ENCODE results near the gene DLAT.
"Not testable (repeated sequence)": the region's sequence is repeated elsewhere in the genome, so short reads cannot be mapped to it uniquely, and the experiment has no call there.

DLAT gene

DNA sequence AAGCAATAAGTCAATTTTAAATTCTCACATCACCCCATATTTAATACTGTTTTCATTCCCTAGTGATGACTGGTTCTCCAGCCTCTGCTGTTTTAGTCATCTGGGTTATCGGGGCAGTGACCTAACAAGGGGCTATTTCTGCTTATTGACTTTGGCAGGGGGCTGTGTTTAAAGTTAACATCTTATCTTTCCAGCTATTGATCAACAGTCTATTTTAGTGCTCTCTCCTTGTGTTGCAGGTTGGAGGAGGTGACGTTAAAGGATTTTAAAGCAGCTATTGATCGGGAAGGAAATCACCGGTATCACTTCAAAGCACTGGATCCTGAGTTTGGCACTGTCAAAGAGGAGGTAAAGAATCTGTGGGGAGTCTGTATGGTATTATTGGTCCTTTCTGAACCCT, 7.7 kb upstream of the DLAT start:
- Histone ChIP-seq H3K27ac (ENCODE audit: low read depth, low read length) (peak overlapping the region; percentile 94), H3K4me3 (ENCODE audit: low read depth in 1 of 5, low read length in 5 of 5) (peak overlapping the region in 1 of 5 donors; percentile 9), H3K9me3 (ENCODE audit: control insufficient read depth in 5 of 5, low read length in 5 of 5) (no peaks in the 10 kb centered on the region), H3K36me3 (ENCODE audit: control insufficient read depth in 5 of 5, insufficient read depth in 5 of 5, low read length in 5 of 5) (peaks cover 4 to 11% (median 5%) of the 10 kb centered on the region in 5 donors), H3K4me1 (ENCODE audit: control insufficient read depth in 5 of 5, insufficient read depth in 5 of 5, low read length in 5 of 5) (peaks cover 3 to 48% (median 35%) of the 10 kb centered on the region in 5 donors), H3K9ac (ENCODE audit: low read length in 5 of 5) (peak overlapping the region in 4 of 5 donors; percentile 17 to 77 (median 40)), H3K27me3 (ENCODE audit: control insufficient read depth in 5 of 5, insufficient read depth in 4 of 5, low read length in 5 of 5) (no peaks in the 10 kb centered on the region)

DNA sequence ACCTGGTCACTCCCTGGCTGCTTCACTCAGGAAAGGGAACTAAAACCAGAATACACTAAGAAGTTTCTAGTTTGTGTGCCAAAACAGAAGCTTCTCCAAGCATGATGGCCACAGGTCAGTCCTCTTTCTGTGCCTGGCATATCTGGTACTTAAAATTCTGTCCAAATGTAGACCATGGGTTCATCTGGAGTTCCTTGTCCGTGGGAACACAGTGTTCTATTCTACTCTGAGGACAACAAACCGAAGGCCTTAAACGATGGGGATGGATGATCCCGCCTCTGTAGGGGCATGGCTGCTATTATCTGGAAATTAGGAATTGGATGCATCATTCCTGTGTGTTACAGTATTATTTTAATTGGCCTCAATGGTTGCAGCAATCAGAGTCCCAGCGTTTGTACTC, 6.1 kb upstream of the DLAT start:
- Histone ChIP-seq H3K27ac (ENCODE audit: low read depth, low read length) (peak overlapping the region; percentile 94), H3K4me1 (ENCODE audit: control insufficient read depth in 5 of 5, insufficient read depth in 5 of 5, low read length in 5 of 5) (peaks cover 3 to 50% (median 37%) of the 10 kb centered on the region in 5 donors), H3K9me3 (ENCODE audit: control insufficient read depth in 5 of 5, low read length in 5 of 5) (no peaks in the 10 kb centered on the region), H3K4me3 (ENCODE audit: low read depth in 1 of 5, low read length in 5 of 5) (no peak overlapping the region), H3K9ac (ENCODE audit: low read length in 5 of 5) (peak overlapping the region in 1 of 5 donors; percentile 77), H3K27me3 (ENCODE audit: control insufficient read depth in 5 of 5, insufficient read depth in 4 of 5, low read length in 5 of 5) (no peaks in the 10 kb centered on the region), H3K36me3 (ENCODE audit: control insufficient read depth in 5 of 5, insufficient read depth in 5 of 5, low read length in 5 of 5) (peaks cover 4 to 11% (median 5%) of the 10 kb centered on the region in 5 donors)

DNA sequence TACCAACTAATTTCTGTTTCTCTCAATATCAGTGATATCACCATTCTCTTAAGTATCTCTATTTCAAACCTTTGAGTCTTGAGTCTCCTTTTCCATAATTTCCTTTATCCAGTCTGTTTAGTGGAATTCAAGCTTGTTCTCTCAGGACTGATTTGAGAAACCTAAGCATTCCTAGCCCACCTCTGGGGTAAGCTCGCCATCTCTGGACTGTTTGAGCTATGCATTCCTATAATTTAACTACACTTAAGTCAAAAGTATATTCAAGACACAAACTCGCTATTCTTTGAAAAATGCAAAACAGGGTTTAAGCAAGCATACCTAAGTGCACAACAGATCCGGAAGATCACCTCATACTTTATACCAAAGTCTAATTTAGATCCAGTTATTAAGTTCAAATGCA, 2.1 kb upstream of the DLAT start:
- Histone ChIP-seq H3K9ac (ENCODE audit: low read length in 5 of 5) (no peak overlapping the region), H3K9me3 (ENCODE audit: control insufficient read depth in 5 of 5, low read length in 5 of 5) (no peaks in the 10 kb centered on the region), H3K36me3 (ENCODE audit: control insufficient read depth in 5 of 5, insufficient read depth in 5 of 5, low read length in 5 of 5) (peaks cover 4 to 11% (median 7%) of the 10 kb centered on the region in 5 donors), H3K4me3 (ENCODE audit: low read depth in 1 of 5, low read length in 5 of 5) (no peak overlapping the region), H3K27me3 (ENCODE audit: control insufficient read depth in 5 of 5, insufficient read depth in 4 of 5, low read length in 5 of 5) (no peaks in the 10 kb centered on the region), H3K4me1 (ENCODE audit: control insufficient read depth in 5 of 5, insufficient read depth in 5 of 5, low read length in 5 of 5) (peaks cover 0 to 53% (median 39%) of the 10 kb centered on the region in 5 donors), H3K27ac (ENCODE audit: low read depth, low read length) (peak overlapping the region; percentile 5)

DNA sequence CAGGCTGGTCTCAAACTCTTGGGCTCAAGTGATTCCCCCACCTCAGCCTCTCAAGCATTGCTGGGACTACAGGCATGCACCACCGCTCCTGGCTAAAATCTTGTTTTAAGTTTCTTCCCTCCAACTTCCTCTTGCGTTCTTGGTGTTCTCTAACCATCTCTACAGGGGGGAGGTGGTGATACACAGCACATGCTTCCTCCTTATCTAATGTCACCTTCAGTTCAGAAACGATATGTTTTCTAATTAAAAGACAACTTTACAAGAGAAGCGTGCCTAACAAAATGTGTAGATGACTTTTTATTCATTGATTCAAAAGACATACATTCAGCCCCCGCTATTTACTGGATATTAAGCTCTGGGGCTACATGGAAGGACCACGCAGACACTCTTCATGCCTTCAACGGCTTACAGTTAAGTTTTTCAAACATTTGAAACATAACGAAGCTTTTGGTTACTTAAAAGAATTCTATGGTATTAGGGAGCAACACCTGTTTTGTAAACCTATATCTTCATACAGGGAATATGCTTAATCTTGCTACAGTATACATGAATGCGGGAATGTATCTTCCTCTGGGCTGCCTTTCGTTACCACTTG, 933 bp upstream of the DLAT start:
- Histone ChIP-seq H3K9me3 (ENCODE audit: control insufficient read depth in 5 of 5, low read length in 5 of 5) (no peaks in the 10 kb centered on the region), H3K27me3 (ENCODE audit: control insufficient read depth in 5 of 5, insufficient read depth in 4 of 5, low read length in 5 of 5) (no peaks in the 10 kb centered on the region), H3K9ac (ENCODE audit: low read length in 5 of 5) (peak overlapping the region; percentile 89 to 94 (median 92)), H3K4me3 (ENCODE audit: low read depth in 1 of 5, low read length in 5 of 5) (peak overlapping the region; percentile 90 to 97 (median 94)), H3K36me3 (ENCODE audit: control insufficient read depth in 5 of 5, insufficient read depth in 5 of 5, low read length in 5 of 5) (peaks cover 9 to 16% (median 10%) of the 10 kb centered on the region in 5 donors), H3K27ac (ENCODE audit: low read depth, low read length) (peak overlapping the region; percentile 94), H3K4me1 (ENCODE audit: control insufficient read depth in 5 of 5, insufficient read depth in 5 of 5, low read length in 5 of 5) (peaks cover 0 to 50% (median 34%) of the 10 kb centered on the region in 5 donors)

DNA sequence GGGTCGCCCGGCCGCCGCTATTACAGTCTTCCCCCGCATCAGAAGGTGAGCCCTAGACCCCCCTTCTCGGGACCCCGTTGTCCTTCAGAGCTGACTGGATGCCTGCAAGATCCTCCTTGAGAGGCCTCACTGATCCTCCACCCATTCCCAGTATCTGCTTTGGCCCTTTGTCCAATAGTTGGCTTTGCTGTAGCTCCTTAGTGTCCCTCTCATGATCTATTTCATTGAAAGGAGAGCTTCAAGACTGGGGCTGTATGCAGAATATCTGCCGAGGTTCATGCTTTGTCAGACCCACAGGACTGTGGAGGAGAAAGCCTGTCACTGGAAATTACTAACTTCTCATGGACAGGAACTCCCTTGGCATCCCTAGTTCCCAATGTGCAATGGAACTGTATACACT, 499 bp downstream of the DLAT start:
- H3K9me3 ChIP-seq (ENCODE audit: control insufficient read depth in 5 of 5, low read length in 5 of 5), result no peaks in the 10 kb centered on the region
- H3K27ac ChIP-seq (ENCODE audit: low read depth, low read length), result peak overlapping the region; percentile 94
- H3K36me3 ChIP-seq (ENCODE audit: control insufficient read depth in 5 of 5, insufficient read depth in 5 of 5, low read length in 5 of 5), result peaks cover 10 to 28% (median 22%) of the 10 kb centered on the region in 5 donors
- H3K27me3 ChIP-seq (ENCODE audit: control insufficient read depth in 5 of 5, insufficient read depth in 4 of 5, low read length in 5 of 5), result no peaks in the 10 kb centered on the region
- H3K9ac ChIP-seq (ENCODE audit: low read length in 5 of 5), result peak overlapping the region; percentile 89 to 94 (median 92)
- H3K4me1 ChIP-seq (ENCODE audit: control insufficient read depth in 5 of 5, insufficient read depth in 5 of 5, low read length in 5 of 5), result peaks cover 0 to 40% (median 23%) of the 10 kb centered on the region in 5 donors
- H3K4me3 ChIP-seq (ENCODE audit: low read depth in 1 of 5, low read length in 5 of 5), result peak overlapping the region; percentile 88 to 97 (median 94)

DNA sequence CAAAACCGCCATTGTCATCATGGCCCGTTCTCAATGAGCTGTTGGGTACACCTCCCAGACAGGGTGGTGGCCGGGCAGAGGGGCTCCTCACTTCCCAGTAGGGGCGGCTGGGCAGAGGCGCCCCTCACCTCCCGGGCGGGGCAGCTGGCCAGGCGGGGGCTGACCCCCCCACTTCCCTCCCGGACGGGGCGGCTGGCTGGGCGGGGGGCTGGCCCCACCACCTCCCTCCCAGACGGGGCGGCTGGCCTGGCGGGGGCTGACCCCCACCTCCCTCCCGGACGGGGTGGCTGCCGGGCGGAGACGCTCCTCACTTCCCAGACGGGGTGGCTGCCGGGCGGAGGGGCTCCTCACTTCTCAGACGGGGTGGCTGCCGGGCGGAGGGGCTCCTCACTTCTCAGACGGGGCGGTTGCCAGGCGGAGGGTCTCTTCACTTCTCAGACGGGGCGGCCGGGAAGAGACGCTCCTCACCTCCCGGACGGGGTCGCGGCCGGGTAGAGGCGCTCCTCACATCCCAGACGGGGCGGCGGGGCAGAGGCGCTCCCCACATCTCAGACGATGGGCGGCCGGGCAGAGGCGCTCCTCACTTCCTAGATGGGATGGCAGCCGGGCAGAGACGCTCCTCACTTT, 1.7 kb downstream of the DLAT start:
- H3K9ac ChIP-seq (ENCODE audit: low read length in 5 of 5); H3K9me3 ChIP-seq (ENCODE audit: control insufficient read depth in 5 of 5, low read length in 5 of 5); H3K27me3 ChIP-seq (ENCODE audit: control insufficient read depth in 5 of 5, insufficient read depth in 4 of 5, low read length in 5 of 5); H3K4me3 ChIP-seq (ENCODE audit: low read depth in 1 of 5, low read length in 5 of 5); H3K27ac ChIP-seq (ENCODE audit: low read depth, low read length): not testable (repeated sequence)
- peaks cover 0 to 34% (median 18%) of the 10 kb centered on the region in 5 donors for H3K4me1 ChIP-seq (ENCODE audit: control insufficient read depth in 5 of 5, insufficient read depth in 5 of 5, low read length in 5 of 5)
- H3K36me3 ChIP-seq (ENCODE audit: control insufficient read depth in 5 of 5, insufficient read depth in 5 of 5, low read length in 5 of 5), result peaks cover 13 to 33% (median 24%) of the 10 kb centered on the region in 5 donors

DNA sequence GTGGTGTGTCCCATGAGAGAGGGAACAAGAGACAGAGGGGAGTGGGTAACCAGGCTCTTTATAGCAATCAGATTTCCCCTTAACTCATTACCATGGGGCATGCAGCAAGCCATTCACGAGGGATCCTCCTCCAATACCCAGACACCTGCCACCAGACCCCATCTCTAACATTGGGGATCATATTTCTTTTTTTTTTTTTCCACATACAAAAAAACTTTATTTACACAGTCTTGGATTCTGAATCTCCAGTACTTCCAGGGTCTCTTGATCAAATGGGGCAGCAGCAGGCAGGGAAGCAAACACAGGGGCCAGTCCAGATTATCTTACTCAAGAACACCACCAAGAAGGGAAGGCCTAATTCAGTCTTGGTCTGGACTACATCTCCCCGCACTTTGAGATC, 4.3 kb downstream of the DLAT start:
- Histone ChIP-seq H3K9me3 (ENCODE audit: control insufficient read depth in 5 of 5, low read length in 5 of 5) (no peaks in the 10 kb centered on the region), H3K27me3 (ENCODE audit: control insufficient read depth in 5 of 5, insufficient read depth in 4 of 5, low read length in 5 of 5) (no peaks in the 10 kb centered on the region), H3K4me3 (ENCODE audit: low read depth in 1 of 5, low read length in 5 of 5) (no peak overlapping the region), H3K27ac (ENCODE audit: low read depth, low read length) (peak overlapping the region; percentile 33), H3K36me3 (ENCODE audit: control insufficient read depth in 5 of 5, insufficient read depth in 5 of 5, low read length in 5 of 5) (peaks cover 25 to 45% (median 36%) of the 10 kb centered on the region in 5 donors), H3K4me1 (ENCODE audit: control insufficient read depth in 5 of 5, insufficient read depth in 5 of 5, low read length in 5 of 5) (peaks cover 0 to 28% (median 12%) of the 10 kb centered on the region in 5 donors), H3K9ac (ENCODE audit: low read length in 5 of 5) (peak overlapping the region in 1 of 5 donors; percentile 5)

DNA sequence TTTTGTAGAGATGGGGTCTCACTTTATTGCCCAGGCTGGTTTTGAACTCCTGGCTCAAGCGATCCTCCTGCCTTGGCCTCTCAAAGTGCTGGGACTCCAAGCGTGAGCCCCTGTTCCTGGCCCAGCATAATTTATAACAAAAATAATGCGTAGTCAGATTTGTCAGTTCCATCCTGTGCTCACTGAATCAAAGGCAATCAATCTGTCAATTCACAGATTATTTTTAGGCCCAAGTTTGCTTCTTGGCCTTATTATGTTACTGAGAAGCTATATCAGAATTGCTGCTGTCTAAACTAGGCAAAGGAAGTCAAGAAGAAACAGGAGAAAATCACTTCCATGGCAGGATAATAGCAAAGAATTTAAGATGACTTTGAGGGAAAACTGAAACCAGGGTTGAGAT, 8.7 kb downstream of the DLAT start:
- Histone ChIP-seq H3K4me3 (ENCODE audit: low read depth in 1 of 5, low read length in 5 of 5) (no peak overlapping the region), H3K36me3 (ENCODE audit: control insufficient read depth in 5 of 5, insufficient read depth in 5 of 5, low read length in 5 of 5) (peaks cover 36 to 64% (median 51%) of the 10 kb centered on the region in 5 donors), H3K9me3 (ENCODE audit: control insufficient read depth in 5 of 5, low read length in 5 of 5) (no peaks in the 10 kb centered on the region), H3K27ac (ENCODE audit: low read depth, low read length) (no peak overlapping the region), H3K9ac (ENCODE audit: low read length in 5 of 5) (no peak overlapping the region), H3K27me3 (ENCODE audit: control insufficient read depth in 5 of 5, insufficient read depth in 4 of 5, low read length in 5 of 5) (no peaks in the 10 kb centered on the region), H3K4me1 (ENCODE audit: control insufficient read depth in 5 of 5, insufficient read depth in 5 of 5, low read length in 5 of 5) (peaks cover 0 to 7% (median 0%) of the 10 kb centered on the region in 5 donors)

DNA sequence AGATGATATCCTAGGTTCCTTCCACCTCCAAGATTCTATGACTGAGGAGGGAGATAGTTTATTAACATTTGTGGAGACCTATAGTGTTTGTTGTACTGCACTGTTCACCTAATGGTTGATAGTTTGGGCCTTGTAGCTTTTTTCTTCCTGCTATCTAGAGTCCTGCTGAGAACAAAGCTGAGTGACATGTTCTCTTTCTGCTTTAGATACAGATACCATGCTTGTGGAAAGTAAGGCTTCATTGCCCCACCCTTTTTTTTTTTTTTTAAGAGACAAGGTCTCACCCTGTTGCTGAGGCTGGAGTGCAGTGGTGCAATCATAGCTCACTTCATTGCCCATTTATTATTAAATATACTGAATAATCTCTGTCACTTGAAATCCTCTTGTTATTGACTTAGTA, 12.3 kb downstream of the DLAT start:
- Histone ChIP-seq H3K9ac (ENCODE audit: low read length in 5 of 5) (no peak overlapping the region), H3K4me3 (ENCODE audit: low read depth in 1 of 5, low read length in 5 of 5) (no peak overlapping the region), H3K27ac (ENCODE audit: low read depth, low read length) (no peak overlapping the region), H3K9me3 (ENCODE audit: control insufficient read depth in 5 of 5, low read length in 5 of 5) (no peaks in the 10 kb centered on the region), H3K36me3 (ENCODE audit: control insufficient read depth in 5 of 5, insufficient read depth in 5 of 5, low read length in 5 of 5) (peaks cover 43 to 65% (median 51%) of the 10 kb centered on the region in 5 donors), H3K27me3 (ENCODE audit: control insufficient read depth in 5 of 5, insufficient read depth in 4 of 5, low read length in 5 of 5) (no peaks in the 10 kb centered on the region), H3K4me1 (ENCODE audit: control insufficient read depth in 5 of 5, insufficient read depth in 5 of 5, low read length in 5 of 5) (no peaks in the 10 kb centered on the region)

All from subcutaneous abdominal adipose tissue (tissue), 5 donors.